ENCODE measurements around the gene REG4.
A peak's percentile ranks its signal among the peaks of the same experiment; 100 is the strongest.

REG4 gene

GRCh38 chr1:119778886-119779560 lies 32.2 kb downstream of the REG4 start:
- no peak for DNase-seq

GRCh38 chr1:119778359-119778758 lies 32.9 kb downstream of the REG4 start:
- no peak for DNase-seq

GRCh38 chr1:119774746-119775490 lies 36.3 kb downstream of the REG4 start:
- DNase-seq: peak; percentile 90

DNA sequence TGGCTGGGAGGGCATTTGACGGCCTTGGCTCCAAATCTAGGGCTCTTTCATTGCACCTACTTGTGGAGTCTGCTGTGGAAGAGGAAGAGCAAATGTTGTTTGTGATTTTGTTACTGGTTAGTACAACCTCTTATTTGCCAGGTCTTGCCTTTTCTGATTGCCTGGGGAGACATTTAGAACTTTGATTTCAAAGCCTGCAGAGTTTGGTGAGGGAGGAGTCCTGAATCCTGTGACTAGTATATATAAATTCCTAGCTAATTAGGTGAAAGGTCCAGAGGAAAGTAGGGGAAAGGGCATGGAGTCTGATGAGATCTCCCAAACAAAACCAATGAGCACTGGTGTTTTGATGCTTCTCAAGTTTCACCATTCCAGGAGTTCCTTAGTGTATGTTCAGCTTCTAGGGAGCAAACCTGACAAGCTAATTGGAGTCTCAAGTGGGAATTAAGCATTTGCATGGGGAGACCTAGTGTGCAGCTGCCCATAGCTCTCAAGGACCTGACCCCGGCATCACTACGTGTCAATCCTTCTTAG lies 37.5 kb downstream of the REG4 start:
- peak; percentile 89 for DNase-seq

GRCh38 chr1:119772298-119772697 lies 39.0 kb downstream of the REG4 start:
- DNase-seq: no peak

GRCh38 chr1:119771770-119772169 lies 39.5 kb downstream of the REG4 start:
- DNase-seq: no peak

GRCh38 chr1:119771016-119771415 lies 40.2 kb downstream of the REG4 start:
- peak; percentile 62 for DNase-seq

DNA sequence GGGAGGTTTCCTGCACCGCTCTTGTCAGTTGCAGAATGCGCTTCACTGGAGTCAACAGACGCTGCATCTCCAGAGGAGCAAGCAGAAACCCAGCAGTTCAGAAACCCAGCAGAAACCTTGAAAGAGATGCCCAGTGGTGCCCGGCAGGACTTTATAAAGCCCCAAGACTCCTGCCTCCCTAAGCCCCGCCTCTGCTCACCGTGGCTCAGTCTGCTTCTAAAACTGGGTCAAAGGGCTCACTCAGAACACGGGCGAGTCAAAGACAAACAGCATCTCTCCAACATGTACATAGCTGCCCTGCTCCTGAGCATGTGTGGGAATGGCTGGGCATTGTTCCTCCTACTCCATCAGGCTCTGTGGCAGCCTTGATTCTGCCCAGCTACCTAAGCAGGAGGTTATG lies 42.5 kb downstream of the REG4 start, which contains the start of gene HMGCS2:
TSS of gene HMGCS2 (minus strand) at position 128 of the 400 bp plus-strand sequence. CDS start at position 67, 61 bp downstream.
- no peak for DNase-seq

GRCh38 chr1:119767486-119767885 lies 43.8 kb downstream of the REG4 start:
- DNase-seq: peak; percentile 93

GRCh38 chr1:119766374-119766794 lies 44.9 kb downstream of the REG4 start:
- peak; percentile 51 for DNase-seq

DNA sequence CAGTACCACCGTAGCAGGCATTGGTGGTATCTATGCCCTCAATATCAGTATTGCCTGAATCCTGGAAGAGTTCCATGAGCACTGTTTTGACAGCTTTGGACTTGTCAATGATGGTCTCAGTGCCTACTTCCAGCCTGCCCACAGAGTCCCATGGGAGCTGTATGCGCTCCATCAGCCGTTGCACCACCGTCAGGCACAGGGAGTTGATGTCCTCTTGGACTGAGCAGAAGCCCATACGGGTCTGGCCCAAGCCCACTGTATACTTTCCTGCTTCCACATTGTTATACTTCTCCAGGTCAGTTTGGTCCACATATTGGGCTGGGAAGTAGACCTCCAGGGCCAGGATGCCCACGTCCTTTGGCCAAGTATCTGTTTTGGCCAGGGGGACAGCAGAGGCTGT lies 47.0 kb downstream of the REG4 start:
- DNase-seq: no peak

DNA sequence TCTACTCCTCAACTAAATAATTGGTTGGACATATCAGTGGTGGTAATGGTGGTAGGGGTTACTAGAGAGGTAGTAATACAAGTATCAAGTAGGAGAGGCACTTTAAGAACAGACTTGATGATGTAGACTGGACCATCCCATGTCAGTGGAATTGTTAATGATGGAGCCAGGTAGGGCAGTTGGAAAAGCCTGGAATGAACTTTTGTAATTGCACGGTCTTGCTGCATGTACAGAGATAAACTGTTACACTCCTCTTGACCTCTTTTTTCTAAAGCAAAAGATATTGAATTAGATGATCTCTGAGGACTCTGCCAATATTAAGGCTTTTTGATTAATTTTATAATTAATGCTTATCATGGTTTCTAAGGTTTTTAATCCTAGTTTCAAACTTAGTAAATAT lies 48.3 kb downstream of the REG4 start:
- DNase-seq: no peak

DNA sequence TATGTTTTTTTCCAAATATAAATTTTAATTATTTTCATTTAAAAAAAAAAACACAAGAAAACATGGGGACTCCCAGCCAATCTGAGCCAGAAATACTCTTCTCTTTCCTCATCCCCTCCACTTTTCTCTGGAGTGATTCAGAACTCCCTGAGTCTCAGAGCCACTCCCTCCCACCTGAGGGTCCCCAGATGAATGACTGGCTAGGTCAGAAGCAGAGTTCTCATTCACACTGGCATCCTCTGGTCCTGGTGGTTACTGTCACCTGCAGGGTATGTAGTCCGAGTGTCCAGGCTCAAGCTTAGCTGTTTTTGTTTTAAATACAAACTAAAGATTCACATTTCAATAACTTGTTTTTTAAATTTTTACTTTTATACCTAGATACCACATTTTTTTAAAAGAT lies 48.9 kb downstream of the REG4 start:
- DNase-seq: no peak

DNA sequence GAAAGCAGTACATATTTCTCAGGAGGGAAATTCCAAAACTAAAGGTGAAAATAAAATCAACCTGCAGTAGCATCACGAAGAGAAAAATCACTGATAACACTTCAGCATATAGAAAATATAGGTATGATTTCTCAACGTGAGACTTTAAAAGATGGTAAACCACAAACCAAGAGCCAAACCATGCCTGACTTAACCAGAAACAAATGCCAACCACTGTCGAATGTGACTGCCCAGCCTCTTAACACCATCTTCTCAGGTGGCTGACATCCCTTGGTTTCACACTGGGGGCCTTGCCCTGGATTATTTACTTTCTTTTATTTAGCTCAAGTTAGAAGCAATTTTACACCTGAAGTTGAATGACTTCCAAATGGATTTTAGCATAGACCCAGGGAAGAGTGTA lies 52.7 kb downstream of the REG4 start:
- DNase-seq: no peak

DNA sequence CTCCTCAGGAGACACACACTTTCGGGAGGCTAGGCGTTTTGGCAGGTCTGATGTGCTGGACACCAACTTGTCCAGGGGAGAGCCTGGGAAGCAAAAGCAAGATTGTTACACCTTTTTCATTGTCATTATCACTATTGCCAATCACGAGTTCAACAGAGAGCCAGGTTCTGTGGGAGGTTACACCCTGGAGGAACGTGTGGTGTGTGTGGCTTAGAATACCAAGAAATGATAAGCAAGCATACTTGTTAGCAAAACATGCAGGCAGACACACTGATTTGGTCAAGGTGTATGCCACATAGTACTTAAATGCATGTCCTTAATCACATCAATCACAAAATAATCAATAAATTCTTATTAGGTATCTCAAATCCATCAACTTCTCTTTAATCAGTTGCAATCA lies 58.7 kb downstream of the REG4 start:
- no peak for DNase-seq

GRCh38 chr1:119748040-119748439 lies 63.2 kb downstream of the REG4 start:
- peak; percentile 41 for DNase-seq

- peak; percentile 97 for DNase-seq
Measured at GRCh38 chr1:119747451-119747850, 63.8 kb downstream of the REG4 start.

- no peak for DNase-seq
Measured at GRCh38 chr1:119745034-119745433, 66.2 kb downstream of the REG4 start.

DNA sequence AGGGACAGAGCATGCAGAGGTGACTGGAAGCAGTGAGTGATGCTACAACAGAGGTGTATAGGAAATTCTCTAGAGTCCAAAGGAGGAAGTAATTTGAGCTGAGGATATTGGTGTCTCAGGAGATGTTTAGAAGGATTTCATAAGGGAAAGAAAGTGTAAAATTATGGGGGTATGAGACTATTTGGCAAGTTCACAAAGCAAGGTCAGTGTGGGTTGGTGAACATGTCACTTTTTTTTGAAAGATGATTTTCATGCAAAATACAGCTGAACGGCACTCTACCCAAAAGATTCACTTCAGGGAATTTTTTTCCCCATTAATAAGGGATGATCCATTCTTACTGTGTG lies 66.7 kb downstream of the REG4 start:
- no peak for DNase-seq
